Breast epithelium (tissue), 3 donors: ENCODE measurements around the gene CFLAR.

ENCODE experiments used
- CTCF ChIP-seq, 3 donors: fragments of 450-650 bp; IDR thresholded peaks; one replicate each; pipeline ENCODE4 v1.5.1; 2016 to 2017; ENCODE audit warnings: antibody characterized with exemption in 3 of 3, mild to moderate bottlenecking in 3 of 3, moderate library complexity in 3 of 3
- POLR2A ChIP-seq: fragments of 450-650 bp; IDR thresholded peaks from one replicate; pipeline ENCODE4 v1.6.1; 2016; ENCODE audit warnings: antibody characterized with exemption, mild to moderate bottlenecking, moderate library complexity

GRCh38 chr2:201174687-201175086 lies 58.7 kb downstream of the CFLAR start:
- no peak for TF ChIP-seq POLR2A
- TF ChIP-seq CTCF (IDR thresholded peaks at IDR 0.05) = no peak
